GM12874 (cell line): ENCODE data around the gene PRMT1.

Experiments
- TF ChIP-seq, protein P1 (sequence below): IDR thresholded peaks from 2 replicates; pipeline ENCODE4 v1.5.1; 2011; ENCODE audit warnings: low read depth, mild to moderate bottlenecking, control low read depth, low read length, moderate library complexity; ENCODE audit not compliant: insufficient read depth

Gene PRMT1

DNA sequence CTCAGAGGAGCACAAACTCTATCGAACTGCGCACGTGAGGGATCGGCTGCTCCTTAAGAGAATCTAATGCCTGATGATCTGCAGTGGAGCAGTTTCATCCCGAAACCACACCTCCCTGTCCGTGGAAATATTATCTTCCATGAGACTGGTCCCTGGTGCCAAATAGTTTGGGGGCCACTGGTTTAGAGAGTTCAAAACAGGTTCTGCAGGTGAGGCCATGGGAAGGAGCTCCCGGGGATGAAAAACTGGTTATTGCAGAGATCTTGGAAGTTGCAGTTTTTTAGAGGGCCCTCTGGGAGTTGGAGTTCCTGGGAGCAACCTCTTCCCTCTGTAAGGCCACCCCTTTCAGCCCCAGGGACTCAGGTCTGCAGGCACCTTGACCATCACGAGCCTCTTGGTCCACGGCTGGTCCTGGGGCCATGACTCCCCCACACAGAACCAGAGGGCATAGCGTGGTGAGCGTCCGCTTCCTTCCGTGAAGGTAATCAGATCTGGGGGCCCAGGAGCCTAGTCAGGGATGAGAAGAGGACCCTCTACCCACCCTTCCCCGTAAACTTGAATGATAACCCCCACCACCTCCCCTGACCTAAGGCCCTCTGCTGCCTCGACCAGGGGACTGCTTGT is 16.6 kb upstream of the PRMT1 start:
- TF ChIP-seq, protein P1, sequence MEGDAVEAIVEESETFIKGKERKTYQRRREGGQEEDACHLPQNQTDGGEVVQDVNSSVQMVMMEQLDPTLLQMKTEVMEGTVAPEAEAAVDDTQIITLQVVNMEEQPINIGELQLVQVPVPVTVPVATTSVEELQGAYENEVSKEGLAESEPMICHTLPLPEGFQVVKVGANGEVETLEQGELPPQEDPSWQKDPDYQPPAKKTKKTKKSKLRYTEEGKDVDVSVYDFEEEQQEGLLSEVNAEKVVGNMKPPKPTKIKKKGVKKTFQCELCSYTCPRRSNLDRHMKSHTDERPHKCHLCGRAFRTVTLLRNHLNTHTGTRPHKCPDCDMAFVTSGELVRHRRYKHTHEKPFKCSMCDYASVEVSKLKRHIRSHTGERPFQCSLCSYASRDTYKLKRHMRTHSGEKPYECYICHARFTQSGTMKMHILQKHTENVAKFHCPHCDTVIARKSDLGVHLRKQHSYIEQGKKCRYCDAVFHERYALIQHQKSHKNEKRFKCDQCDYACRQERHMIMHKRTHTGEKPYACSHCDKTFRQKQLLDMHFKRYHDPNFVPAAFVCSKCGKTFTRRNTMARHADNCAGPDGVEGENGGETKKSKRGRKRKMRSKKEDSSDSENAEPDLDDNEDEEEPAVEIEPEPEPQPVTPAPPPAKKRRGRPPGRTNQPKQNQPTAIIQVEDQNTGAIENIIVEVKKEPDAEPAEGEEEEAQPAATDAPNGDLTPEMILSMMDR, result no peak

DNA sequence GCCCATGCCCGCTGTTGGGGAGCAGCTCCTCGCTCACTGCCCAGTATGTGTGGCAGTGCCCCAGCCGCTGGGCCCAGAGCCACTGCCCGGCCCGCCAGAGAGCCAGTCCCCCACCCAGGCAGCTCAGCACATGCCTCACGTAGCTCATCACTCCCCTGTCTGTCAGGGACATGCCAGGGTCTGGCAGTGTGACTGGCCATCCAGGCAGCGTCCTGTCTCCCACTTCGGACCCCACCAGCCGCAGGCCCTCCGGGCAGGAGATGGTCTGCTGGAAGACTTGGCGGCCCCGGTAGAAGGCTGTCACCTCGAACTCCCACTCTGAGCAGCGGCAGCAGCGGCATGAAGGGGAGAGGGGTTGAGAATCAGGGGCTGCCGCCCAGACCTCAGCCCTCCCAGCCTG is 15.1 kb upstream of the PRMT1 start:
- TF ChIP-seq, protein P1, result no peak

DNA sequence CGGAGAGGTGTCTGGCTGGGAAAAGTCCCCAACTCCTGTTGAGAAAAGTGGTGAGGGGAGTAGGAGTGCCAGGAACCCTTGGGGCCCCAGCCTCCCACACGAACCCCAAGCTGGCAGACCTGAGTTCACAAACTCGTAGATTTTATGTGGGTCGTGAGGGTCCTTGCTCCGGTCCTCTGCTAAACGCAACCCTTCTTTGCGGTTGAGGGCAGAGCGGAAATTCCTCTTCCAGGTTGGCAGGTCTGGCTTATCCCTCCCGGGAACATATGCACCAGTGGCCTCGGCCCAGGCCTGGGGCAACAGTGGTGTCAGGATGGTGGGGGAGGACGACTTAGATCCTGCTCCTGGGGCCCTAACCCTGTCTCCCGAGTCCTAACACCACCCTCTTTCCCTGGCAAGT is 13.8 kb upstream of the PRMT1 start:
- TF ChIP-seq, protein P1, result no peak

DNA sequence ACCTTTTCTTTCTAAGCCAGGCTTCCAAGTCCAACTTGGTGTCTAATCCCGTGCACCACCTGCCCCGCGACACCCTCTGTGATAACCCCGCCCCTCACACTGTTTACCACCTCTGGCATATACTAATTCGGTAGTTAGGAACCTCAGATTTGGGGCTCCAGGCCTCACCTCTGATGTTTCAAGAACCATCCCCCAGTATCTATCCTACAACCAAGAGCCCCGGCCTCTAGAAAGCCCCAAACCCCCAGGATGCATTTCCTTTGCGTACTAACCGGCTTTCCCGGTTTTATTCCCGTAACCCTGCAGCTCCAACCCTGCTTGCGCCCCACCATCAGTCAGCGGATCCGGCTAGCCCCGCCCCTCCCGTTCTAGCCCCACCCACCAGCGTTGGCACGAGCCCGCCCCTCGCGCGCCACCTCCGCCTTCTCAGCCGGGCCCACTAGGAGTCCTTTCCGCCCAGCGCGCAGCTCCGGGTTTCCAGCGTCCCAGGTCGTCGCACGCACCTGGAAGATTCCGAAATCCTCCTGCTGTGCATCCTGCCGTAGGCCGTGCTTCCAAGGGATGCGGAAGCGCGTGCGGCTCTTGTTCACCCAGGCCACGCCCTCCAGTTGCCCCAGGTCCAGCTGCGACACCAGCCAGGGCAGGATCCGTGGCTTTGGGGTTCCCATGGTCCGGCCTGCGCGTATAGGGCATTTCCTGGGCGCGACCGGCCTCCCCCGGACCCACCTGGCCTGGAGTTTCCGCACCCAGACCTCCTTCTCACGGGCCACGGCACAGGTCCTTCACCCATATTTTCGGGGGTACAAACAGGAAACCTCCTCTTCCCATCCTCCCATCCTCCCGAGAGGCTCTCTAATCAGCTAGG is 12.7 kb upstream of the PRMT1 start:
- TF ChIP-seq, protein P1, result no peak

DNA sequence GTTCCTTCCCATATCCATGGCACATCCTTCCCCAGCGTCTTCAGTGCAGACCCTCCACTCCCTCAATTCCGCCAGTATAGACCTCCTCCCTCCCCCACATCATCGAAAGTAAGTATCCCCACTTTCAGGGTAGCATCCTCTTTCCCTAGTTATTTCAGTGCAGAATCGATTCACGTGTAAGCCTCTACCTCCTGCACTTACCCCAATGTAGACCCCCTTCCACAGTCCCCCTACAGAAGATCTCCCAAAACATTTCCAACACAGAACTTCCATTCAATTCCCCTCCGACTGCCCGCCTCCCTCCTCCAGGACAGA is 12.1 kb upstream of the PRMT1 start:
- TF ChIP-seq, protein P1, result no peak

DNA sequence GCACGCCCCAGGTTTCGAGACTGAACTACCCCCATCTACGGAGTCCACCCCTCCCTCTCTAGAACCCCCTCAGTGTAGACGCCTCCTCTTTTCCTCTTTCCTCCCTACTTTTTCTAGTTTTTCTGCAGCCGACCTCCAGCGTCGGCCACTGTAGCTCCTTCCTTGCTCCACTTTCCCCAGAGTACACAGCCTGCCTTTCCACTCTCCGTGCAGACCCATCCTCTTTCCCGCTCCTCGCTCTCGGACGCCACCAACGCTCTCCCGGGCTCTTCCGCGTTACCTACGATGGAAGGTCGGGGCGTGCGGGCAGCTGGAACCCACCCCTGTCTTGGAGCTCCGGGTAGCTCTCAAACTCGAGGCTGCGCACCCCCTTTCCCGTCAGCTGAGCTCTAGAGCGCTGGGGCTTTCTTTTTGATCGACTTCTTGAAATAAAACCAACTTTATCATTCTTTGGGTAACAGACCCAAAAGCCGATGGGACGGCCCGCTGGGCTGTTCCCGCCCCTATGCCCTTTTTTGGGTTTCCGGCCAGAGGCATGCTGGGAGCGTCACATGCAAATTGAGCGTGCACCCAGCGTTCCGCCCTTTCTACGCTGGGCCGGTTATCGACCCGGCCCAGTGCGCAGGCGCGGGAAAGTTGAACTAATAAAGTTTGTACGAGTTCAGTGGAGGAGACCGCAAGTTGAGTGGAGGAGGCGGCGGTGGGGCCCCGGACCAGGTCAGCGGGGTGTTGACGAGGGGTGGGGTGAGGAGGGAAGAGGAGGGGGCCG is 11.5 kb upstream of the PRMT1 start, which contains the start of the genes BCL2L12 and IRF3:
Gene BCL2L12 (plus strand): TSS at position 583 of the 769 bp plus-strand sequence. CDS start 760 bp downstream, outside the sequence.
Gene IRF3 (minus strand): TSS at position 507 of the 769 bp plus-strand sequence. CDS start 1,019 bp downstream, outside the sequence.
- TF ChIP-seq, protein P1, result no peak

DNA sequence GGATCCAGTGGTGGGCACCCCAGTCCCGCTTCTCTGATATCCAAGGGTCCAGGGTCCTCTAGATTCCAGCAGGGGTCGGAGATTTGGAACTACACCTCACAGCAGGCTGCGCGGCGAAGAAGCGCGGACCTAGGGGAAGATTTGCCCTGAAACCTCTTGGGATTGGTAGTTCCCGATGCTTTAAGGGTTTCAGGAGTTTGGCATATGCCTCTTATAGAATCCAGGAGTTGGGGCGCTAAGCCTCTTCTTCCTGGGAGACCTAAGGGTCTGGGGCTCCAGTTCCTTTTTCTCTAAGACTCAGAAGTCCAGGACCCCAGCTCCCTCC is 11.0 kb upstream of the PRMT1 start:
- TF ChIP-seq, protein P1, result no peak
